Loucy (cell line): Measurements from ENCODE around the gene ERP44.

Source experiments
- CTCF ChIP-seq: fragments of 200-600 bp; sonication (generic); conservative IDR thresholded peaks from 2 replicates; pipeline ENCODE4 v1.5.1; 2014; ENCODE audit warnings: mild to moderate bottlenecking, antibody characterized with exemption, low read length
- EZH2phosphoT487 ChIP-seq: fragments of 200-600 bp; IDR thresholded peaks from 2 replicates; pipeline ENCODE4 v1.6.1; 2018; ENCODE audit warnings: antibody characterized with exemption, mild to moderate bottlenecking, moderate library complexity, borderline replicate concordance

DNA sequence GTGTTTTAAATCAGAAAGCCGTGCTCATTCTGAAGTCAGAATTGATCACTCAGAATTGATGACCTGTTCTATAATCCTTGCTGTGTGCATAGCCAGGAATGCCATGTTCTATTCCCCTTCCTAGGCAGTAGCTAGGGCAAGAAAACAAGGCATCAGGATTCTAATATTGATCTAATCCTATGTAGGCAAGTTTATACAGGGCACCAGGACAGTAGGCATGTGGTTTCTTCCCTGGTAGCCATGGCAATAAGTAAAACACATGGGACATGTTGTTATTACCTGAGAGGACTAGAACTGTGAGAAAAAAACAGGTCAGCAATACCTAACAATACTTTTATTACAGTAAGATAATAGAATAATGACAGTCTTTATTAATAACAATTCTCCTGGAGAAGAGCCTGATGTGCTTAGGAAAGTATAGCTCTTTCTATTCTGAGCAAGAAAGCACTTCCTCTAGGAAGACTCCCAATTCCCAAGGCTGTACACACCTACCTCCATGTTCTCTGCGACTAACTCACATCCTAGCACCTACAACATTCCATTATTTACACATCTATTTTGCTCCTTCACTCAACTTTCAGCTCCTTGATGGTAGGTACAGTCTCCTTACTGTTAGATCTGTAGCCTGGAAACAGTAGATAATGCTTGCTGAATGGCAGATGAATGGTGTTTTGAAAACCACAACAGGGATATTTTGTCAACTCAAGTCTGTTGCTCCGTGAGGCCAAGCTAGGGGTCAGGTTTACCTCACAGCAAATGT lies 121.6 kb downstream of the ERP44 start:
- TF ChIP-seq CTCF: no peak
- TF ChIP-seq EZH2phosphoT487: no peak
